ENCODE results near the gene SPATA2. TPM values are rescaled to one million over a fixed set of nuclear protein-coding genes. Genes with fewer than 3 reads are reported as not detected.
"Not testable (repeated sequence)": the region's sequence is repeated elsewhere in the genome, so short reads cannot be mapped to it uniquely, and the experiment has no call there.

Gene SPATA2
- total RNA-seq, 1 experiment from 2014 or later: 6.1 TPM

GRCh38 chr20:49863666-49864065 is 51.7 kb downstream of the SPATA2 start:
- no peak for DNase-seq (ENCODE audit: extremely low read depth, low read depth)

- no peak for DNase-seq (ENCODE audit: extremely low read depth, low read depth)
Measured at GRCh38 chr20:49862607-49863200, 52.6 kb downstream of the SPATA2 start.

- DNase-seq (ENCODE audit: extremely low read depth, low read depth): not testable (repeated sequence)
Measured at GRCh38 chr20:49861232-49861631, 54.1 kb downstream of the SPATA2 start.

DNA sequence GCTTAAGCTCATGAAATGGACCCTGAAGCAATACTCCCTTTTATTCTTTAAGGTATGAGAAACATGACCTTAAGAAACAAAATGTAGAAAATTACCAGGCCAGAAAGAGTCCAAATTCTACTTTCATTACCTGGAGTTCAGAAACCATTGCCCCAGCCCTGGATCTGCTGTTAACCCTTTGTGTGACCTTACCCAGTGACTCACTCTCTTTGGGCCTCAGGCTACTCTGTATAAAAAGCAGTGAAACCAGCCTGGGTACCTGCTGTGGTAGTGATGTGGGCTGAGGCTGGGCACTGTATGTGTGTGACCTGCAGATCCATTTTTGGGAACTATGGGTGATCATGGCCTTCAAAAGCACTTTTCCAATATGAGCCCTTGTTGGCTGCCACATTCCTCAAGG is 55.5 kb downstream of the SPATA2 start:
- DNase-seq (ENCODE audit: extremely low read depth, low read depth): no peak

DNA sequence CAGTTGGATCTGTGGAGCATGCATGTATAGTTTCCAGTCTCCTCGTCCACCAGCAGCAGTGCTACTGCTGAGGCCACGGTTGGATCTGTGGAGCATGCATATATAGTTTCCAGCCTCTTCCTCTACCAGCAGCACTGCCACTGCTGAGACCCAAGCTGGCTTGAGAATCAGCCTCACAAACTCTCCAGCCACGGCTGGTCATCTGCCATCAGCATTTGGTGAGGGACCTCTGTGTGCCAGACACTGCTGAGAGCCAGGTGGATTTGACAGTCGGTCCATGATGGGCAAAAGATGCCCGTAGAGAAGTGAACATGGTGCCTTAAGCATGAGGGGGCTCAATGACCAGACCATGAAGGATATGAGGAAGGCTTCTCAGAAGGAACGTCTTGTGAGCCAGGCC is 56.3 kb downstream of the SPATA2 start:
- DNase-seq (ENCODE audit: extremely low read depth, low read depth): no peak

DNA sequence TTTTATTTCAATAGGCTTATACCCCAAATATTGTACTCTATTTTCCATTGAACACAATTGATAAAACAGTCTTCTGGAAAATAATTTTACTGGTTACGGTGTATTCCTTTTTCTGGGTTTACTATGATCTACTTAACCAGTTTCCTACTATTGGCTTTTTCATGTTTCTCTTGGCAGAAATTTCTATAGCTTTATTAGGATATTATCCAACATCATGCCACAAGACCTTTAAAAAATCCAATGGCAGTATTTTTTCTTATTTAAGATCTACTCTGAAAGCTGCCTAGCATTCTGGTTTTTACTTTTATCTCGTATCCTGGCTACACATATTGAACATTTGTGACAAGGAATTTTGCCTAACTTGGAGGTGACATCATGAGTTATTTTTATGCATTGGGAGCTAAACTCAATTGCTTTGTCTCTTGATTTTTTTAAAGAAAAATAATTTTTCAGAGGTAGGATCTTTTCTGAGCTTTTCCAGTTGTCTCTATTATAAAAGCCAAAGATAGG is 57.2 kb downstream of the SPATA2 start:
- DNase-seq (ENCODE audit: extremely low read depth, low read depth): no peak

GRCh38 chr20:49856904-49857303 is 58.4 kb downstream of the SPATA2 start:
- no peak for DNase-seq (ENCODE audit: extremely low read depth, low read depth)

DNA sequence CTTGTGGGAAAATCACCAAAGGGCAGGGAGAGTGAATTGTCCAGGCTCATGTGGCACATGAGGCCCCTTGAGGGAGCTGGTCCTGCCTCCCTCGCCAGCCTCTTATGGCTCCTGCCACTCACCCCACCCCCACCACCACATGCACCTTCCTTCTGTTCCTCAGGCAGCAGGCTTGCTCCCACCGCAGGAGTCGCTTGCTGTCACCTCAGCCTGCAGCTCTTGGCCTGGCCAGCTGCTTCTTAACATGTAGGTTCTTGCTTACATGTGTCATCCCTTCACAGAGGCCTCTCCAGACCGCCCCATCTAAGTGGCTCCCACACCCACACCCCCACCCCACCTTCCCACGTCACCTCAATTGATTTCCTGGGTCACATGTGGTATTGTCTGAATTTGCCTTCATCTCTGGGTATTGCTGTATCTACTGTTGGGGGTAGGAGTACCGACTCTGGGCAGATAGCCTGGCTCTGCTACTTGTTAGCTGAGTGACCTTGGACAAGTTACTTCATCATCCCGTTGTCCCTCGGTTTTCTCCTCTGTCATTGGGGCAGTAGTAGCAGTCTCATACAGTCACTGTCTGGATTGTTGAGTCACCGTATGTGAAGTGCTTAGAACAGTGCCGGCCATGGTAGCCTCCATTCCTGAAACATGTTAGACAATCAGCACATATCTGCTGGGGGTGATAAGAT is 61.0 kb downstream of the SPATA2 start:
- no peak for DNase-seq (ENCODE audit: extremely low read depth, low read depth)

GRCh38 chr20:49853640-49854039 is 61.7 kb downstream of the SPATA2 start:
- DNase-seq (ENCODE audit: extremely low read depth, low read depth): no peak

Small RNA genes lying within 50 kb of the gene (small RNA-seq; reads per million reads assigned to genes)
- 0 reads per million in 2 experiments for gene RF00017
- 0 reads per million in 2 experiments for gene RF00019

Other genes with a start within 250 kb of the SPATA2 start
- 16.4 TPM in 2 replicates for gene B4GALT5, start 201.7 kb downstream of the SPATA2 start, total RNA-seq (2014; rRNA removed; shearing (Covaris generic))
- gene SLC9A8, start 102.7 kb downstream of the SPATA2 start, total RNA-seq (2014; rRNA removed; shearing (Covaris generic)): 5.7 and 8.5 TPM in 2 replicates
- 48.5 and 51.9 TPM in 2 replicates for gene RNF114, start 20.9 kb upstream of the SPATA2 start, total RNA-seq (2014; rRNA removed; shearing (Covaris generic))
- gene SNAI1, start 67.5 kb upstream of the SPATA2 start, total RNA-seq (2014; rRNA removed; shearing (Covaris generic)): 2.2 and 2.3 TPM in 2 replicates
- gene UBE2V1, start 197.6 kb upstream of the SPATA2 start, total RNA-seq (2014; rRNA removed; shearing (Covaris generic)): 95.4 and 105 TPM in 2 replicates
- gene PEDS1, start 238.2 kb upstream of the SPATA2 start, total RNA-seq (2014; rRNA removed; shearing (Covaris generic)): 40.0 and 47.3 TPM in 2 replicates